ENCODE data around the gene CNMD.
"Not testable (repeated sequence)": the region's sequence is repeated elsewhere in the genome, so short reads cannot be mapped to it uniquely, and the experiment has no call there.

CNMD gene

GRCh38 chr13:52744842-52745375, 5.3 kb upstream of the CNMD start:
- no peak for DNase-seq (ENCODE audit: low read depth in 2 of 2)

GRCh38 chr13:52743988-52744387, 4.4 kb upstream of the CNMD start:
- DNase-seq (ENCODE audit: low read depth in 2 of 2) = no peak

GRCh38 chr13:52743569-52743968, 3.9 kb upstream of the CNMD start:
- DNase-seq (ENCODE audit: low read depth in 2 of 2) = no peak

DNA sequence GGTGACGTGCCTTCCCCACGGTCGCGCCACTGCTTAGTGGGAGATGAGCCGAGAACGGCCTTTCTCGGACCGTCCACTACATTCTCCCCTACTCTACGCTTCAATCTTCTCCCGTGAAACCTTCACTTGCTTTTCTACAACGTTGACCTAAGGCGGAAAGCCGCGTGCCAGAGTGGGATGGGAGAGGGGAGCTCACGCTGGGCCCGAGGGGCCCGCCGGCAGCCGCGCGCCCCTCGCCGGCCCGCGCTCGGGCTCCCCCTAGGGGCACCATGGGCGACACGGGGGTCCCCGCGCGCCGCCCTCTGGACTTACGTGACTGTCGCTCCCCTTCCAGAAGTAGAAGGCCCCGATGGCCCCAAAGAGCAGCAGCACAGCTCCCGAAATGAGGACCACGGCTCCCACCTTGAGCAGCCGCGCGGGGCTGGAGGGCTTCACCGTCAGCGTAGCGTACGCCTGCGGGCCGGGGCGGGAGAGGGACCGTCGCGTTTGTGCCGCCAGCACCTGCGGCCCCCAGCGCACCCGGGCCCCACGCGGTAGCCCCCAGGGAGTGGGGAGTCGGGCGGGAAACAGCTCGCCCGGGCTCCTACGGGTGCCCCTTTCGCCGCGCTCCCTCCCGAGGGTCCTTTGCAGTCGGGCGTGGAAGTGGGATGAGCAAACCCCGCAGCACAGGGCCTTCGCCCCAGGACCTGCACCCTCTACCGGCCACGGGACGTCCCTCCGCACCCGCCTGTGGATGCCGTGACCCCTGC, 727 bp downstream of the CNMD start:
- peak in 1 of 2 donors; percentile 7 for DNase-seq (ENCODE audit: low read depth in 2 of 2)

DNA sequence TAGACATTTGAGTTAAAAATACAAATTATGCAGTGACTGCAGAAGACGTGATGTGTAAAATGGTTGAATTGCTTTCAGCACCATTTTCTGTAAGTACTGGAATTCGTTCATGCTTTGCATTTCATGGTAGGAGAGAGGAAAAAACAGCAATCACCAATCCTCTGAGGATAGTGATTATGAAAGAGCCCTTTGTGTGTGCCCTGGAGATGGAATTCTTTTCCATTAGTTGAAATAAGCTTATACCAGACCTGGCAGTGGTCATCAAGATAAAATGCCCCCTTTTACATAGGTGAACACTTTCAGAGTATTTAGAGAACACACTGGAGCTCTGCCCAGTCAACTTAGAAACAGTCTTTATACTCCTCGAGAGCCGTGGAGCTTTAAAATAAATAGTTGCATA, 1.7 kb downstream of the CNMD start:
- DNase-seq (ENCODE audit: low read depth in 2 of 2) = no peak

GRCh38 chr13:52737451-52737850, 2.2 kb downstream of the CNMD start:
- no peak for DNase-seq (ENCODE audit: low read depth in 2 of 2)

DNA sequence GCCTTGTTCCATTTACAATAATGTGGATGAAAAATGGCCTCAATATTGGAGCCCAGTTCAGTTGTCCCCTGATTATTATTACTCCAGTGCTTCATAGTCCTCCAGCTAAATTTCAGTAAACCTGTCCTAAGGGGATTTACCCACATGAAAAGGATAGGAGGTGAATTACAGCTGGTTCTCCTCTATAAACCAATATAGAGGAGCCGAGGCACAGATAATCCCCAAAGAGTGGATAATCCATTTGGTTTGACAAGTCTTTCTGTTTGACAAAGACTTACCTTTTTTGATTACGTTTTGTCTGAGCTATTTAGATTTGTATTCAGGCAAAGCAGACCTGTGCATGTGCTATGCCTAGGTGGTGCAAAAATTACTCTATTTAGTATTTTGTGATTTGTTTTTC, 2.7 kb downstream of the CNMD start:
- DNase-seq (ENCODE audit: low read depth in 2 of 2) = no peak

DNA sequence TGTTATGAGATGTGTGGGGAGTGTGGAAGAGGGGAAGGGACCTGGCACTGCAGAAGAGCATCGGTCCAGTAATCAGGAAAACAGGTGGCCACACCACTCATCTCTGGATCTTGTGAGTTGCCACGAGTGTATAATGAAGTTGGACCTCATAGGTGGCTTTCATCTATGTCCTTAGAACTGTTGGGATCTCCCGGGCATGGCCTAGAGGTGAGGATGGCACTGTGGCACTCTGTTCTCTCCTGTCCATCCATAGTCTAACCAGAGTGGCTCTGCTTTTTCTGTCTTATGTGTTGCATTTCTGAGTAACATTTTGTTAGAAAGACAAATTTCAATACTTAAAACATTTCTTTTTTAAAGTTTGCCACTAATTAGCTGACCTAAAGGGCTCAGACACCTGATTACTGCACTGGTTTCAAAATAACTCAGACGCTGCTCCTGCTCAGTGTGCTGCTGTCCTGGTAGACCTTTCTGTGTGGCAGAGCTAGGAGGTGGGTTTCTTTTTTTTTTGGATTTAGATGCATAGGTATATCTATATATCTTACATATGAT, 5.5 kb downstream of the CNMD start:
- no peak for DNase-seq (ENCODE audit: low read depth in 2 of 2)

DNA sequence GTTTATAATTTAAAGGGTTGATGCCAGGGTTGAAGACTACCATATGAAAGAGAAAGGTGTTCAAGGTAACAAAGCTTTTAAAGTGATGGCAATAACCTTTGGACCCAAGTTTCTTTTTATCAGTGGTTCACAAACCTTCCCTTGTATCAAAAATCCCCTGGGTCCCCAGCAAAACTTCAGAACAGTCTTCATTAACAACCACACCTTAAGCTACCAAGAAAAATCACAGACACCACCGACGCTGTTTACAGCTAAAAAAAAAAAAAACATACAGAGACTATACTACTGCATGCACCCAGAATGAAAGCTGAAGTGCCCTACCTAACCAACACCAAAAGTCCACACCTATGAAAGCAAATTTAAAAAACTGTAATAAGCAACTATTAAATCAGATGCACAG, 13.4 kb downstream of the CNMD start:
- no peak for DNase-seq (ENCODE audit: low read depth in 2 of 2)

DNA sequence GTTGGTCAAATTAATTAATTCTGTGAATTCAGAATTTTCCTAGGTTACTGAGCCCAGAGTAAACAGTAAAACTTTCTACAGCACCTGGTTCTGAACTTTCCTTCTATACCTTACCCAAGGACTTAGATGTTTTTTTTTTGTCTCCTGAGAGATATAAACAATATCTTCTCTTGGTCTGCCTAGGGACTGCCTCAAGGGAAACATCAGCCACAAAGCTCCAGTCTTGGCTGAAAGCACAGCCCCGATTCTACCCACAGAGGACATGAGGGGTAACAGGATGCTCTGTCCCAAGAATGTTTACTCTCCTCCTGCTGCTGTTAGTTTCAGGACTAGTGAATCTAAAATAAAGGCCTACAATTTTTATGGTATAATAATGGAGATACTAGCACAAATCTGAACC, 14.3 kb downstream of the CNMD start:
- no peak for DNase-seq (ENCODE audit: low read depth in 2 of 2)

DNA sequence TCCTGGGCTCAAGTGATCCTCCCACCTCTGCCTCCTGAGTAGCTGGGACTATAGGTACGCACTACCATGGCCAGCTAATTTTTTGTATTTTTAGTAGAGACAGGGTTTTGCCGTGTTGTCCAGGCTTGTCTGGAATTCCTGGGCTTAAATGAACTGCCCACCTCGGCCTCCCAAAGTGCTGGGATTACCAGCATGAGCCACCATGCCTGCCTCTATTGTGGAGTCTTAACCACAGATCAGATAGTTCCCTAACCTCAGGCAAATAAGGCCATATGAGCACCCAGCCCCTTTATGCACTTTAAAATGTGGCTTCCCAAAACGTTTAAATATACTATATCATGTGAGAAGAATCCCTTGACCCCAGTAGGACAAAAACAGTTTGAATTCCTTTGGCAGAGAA, 16.4 kb downstream of the CNMD start:
- DNase-seq (ENCODE audit: low read depth in 2 of 2) = no peak

- not testable (repeated sequence) for DNase-seq (ENCODE audit: low read depth in 2 of 2)
Measured at GRCh38 chr13:52721356-52721755, 18.3 kb downstream of the CNMD start.

DNA sequence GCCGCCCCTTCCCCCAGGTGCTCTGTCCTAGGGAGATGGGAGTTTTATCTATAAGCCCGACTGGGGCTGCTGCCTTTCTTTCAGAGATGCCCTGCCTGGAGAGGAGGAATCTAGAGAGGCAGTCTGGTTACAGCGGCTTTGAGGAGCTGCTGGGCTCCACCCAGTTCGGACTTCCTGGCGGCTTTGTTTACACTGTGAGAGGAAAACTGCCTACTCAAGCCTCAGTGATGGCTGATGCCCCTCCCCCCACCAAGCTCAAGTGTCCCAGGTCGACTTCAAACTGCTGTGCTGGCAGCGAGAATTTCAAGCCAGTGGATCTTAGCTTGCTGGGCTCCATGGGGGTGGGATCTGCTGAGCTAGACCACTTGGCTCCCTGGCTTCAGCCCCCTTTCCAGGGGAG, 18.7 kb downstream of the CNMD start:
- DNase-seq (ENCODE audit: low read depth in 2 of 2) = not testable (repeated sequence)

GRCh38 chr13:52713894-52714293, 25.7 kb downstream of the CNMD start:
- DNase-seq (ENCODE audit: low read depth in 2 of 2) = no peak

GRCh38 chr13:52712385-52712784, 27.2 kb downstream of the CNMD start:
- no peak for DNase-seq (ENCODE audit: low read depth in 2 of 2)

- no peak for DNase-seq (ENCODE audit: low read depth in 2 of 2)
Measured at GRCh38 chr13:52711286-52711685, 28.3 kb downstream of the CNMD start.

GRCh38 chr13:52708266-52708665, 31.4 kb downstream of the CNMD start:
- not testable (repeated sequence) for DNase-seq (ENCODE audit: low read depth in 2 of 2)

DNA sequence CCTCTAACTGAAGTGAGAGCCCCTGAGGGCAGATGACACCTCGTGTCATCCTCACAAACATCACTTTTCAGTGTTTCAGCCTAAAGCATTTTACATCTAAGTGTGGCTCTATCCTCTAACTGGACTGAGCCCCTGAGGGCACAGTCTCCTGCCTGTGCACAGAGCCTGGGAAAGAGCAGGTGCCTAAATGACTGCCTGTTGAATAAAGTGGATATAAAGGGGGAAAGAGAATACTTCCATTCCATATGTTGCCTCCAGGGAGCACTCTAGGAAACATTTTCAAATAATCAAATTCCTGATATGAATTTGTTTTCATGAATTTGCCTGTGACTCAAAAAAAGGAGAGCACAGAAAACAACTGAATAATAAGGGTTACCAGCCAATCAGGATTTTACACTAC, 32.2 kb downstream of the CNMD start:
- DNase-seq (ENCODE audit: low read depth in 2 of 2) = no peak

- DNase-seq (ENCODE audit: low read depth in 2 of 2) = no peak
Measured at GRCh38 chr13:52706081-52706480, 33.5 kb downstream of the CNMD start.

GRCh38 chr13:52703482-52703881, 36.1 kb downstream of the CNMD start:
- DNase-seq (ENCODE audit: low read depth in 2 of 2) = no peak

- DNase-seq (ENCODE audit: low read depth in 2 of 2) = no peak
Measured at GRCh38 chr13:52701728-52702465, 37.7 kb downstream of the CNMD start.

DNA sequence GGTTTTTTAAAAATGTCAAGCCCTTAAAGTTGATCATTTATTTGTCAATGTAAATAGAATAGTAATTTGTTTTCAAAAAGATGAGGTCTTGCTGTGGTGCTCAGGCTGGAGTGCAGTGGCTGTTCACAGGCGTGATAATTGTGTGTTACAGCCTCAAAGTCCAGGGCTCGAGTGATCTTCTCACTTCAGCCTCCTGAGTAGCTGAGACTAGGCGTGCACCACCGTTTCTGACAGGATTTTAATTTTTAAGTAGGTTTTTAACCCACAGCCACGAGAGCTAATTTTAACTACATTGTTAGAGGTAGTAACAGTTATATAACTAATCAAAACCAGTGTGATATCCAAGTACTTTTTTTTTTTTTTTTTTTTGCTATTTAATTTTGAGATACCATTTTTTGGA, 43.1 kb downstream of the CNMD start:
- DNase-seq (ENCODE audit: low read depth in 2 of 2) = no peak

GRCh38 chr13:52695856-52696255, 43.8 kb downstream of the CNMD start:
- no peak for DNase-seq (ENCODE audit: low read depth in 2 of 2)

Measured in stimulated activated CD8-positive, alpha-beta memory T cell treated with anti-CD3 and anti-CD28 coated beads, Interleukin-2, amount 100 ng/mL, for 1 hour (primary cell).